ENCODE results near the gene DHRSX.
"Not testable (repeated sequence)": the region's sequence is repeated elsewhere in the genome, so short reads cannot be mapped to it uniquely, and the experiment has no call there.

GRCh38 chrX:2505341-2505740 lies 4.6 kb upstream of the DHRSX start:
- TF ChIP-seq CTCF, POLR2A (IDR thresholded peaks at IDR 0.05): not testable (repeated sequence)
